ENCODE results near the gene ERBB4.

GRCh38 chr2:212245880-212246279, 292.7 kb downstream of the ERBB4 start:
- TF ChIP-seq POLR2AphosphoS5 (IDR thresholded peaks at IDR 0.05; ENCODE audit: low read depth, low read length) (no peak), POLR2A (IDR thresholded peaks at IDR 0.05; ENCODE audit: low read depth, low read length) (no peak), TAF1 (IDR thresholded peaks at IDR 0.05; ENCODE audit: low read depth, low read length) (no peak)

Data from GM12891 (cell line).